NT2/D1 (cell line): Measurements from ENCODE around the gene ELP4.
"Not testable (repeated sequence)": the region's sequence is repeated elsewhere in the genome, so short reads cannot be mapped to it uniquely, and the experiment has no call there.

ENCODE experiments used
- SUZ12 ChIP-seq: IDR thresholded peaks from 2 replicates; pipeline ENCODE4 v1.6.1; 2011; ENCODE audit not compliant: insufficient read length, insufficient read depth; ENCODE audit errors: extremely low read depth
- YY1 ChIP-seq: IDR thresholded peaks from 2 replicates; pipeline ENCODE4 v1.6.1; 2011; ENCODE audit not compliant: insufficient read length, insufficient read depth
- ZNF274 ChIP-seq: IDR thresholded peaks from 2 replicates; pipeline ENCODE4 v1.6.1; 2011; ENCODE audit warnings: mild to moderate bottlenecking, low read depth, low read length

DNA sequence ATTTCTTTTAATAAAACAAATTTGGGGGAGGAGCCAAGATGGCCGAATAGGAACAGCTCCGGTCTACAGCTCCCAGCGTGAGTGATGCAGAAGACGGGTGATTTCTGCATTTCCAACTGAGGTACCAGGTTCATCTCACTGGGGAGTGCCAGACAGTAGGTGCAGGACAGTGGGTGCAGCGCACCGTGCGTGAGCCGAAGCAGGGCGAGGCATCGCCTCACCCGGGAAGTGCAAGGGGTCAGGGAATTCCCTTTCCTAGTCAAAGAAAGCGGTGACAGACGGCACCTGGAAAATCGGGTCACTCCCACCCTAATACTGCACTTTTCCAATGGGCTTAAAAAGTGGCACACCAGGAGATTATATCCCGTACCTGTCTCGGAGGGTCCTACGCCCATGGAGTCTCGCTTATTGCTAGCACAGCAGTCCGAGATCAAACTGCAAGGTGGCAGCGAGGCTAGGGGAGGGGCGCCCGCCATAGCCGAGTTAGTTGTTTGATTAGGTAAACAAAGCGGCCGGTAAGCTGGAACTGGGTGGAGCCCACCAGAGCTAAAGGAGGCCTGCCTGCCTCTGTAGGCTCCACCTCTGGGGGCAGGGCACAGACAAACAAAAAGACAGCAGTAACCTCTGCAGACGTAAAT is 231.3 kb downstream of the ELP4 start:
- not testable (repeated sequence) for TF ChIP-seq YY1, ZNF274, SUZ12
